Choroid plexus epithelial cell (primary cell): ENCODE results near the gene TSPEAR.

Source experiments
- DNase-seq: peaks from one replicate; pipeline ENCODE4 v3.0.0-alpha.2; 2010; ENCODE audit warnings: low read depth
- H3K4me3 ChIP-seq: 2 replicates; pipeline ENCODE4 v1.5.1; 2011; ENCODE audit warnings: low read depth, mild to moderate bottlenecking, control low read depth, low read length, moderate library complexity
- CTCF ChIP-seq: conservative IDR thresholded peaks from 2 replicates; pipeline ENCODE4 v1.5.1; 2011; ENCODE audit warnings: low read depth, mild to moderate bottlenecking, control low read depth, inconsistent platforms, low read length, moderate library complexity

TSPEAR gene

DNA sequence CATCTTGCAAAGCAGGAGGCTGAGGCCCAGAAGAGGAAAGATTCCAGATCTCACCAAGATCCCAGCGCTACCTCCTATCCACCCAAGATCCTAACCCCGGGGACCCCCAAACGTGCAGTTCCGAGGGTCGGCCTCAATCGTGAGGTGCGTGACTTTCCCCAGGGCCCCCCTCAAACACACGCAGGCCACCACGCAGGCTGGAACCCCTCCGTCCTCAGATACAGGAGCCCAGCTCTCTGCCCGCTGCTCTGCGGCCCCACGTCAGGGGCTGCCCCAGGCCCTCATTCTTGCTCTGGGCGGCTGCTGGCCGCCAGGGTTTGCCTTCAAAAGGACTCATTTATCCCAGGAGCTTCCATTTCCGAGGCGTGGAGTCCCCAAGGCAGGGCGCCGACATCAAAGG, 211.3 kb downstream of the TSPEAR start:
- no peak for DNase-seq
- H3K4me3 ChIP-seq, result no peak overlapping the region
- no peak for TF ChIP-seq CTCF

GRCh38 chr21:44499631-44500030, 211.7 kb downstream of the TSPEAR start:
- no peak overlapping the region for H3K4me3 ChIP-seq
- no peak for TF ChIP-seq CTCF
- no peak for DNase-seq

DNA sequence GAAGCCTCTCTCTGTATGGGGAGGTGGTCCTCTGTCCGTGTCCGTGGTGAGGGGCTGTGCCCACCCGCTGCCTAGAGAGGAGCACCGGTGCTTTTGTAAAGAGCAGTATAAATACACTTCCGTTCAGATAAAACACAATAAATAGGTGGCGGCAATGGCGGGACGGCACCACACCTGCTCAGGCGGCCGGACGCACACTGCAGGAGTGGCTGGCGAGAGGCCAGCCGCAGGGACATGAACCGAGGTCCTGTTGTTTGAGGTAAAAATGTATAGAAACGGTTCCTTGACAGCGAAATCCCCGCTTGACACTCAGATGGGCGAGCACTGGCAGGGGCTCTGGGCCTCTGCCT, 212.2 kb downstream of the TSPEAR start:
- no peak overlapping the region for H3K4me3 ChIP-seq
- no peak for TF ChIP-seq CTCF
- no peak for DNase-seq

DNA sequence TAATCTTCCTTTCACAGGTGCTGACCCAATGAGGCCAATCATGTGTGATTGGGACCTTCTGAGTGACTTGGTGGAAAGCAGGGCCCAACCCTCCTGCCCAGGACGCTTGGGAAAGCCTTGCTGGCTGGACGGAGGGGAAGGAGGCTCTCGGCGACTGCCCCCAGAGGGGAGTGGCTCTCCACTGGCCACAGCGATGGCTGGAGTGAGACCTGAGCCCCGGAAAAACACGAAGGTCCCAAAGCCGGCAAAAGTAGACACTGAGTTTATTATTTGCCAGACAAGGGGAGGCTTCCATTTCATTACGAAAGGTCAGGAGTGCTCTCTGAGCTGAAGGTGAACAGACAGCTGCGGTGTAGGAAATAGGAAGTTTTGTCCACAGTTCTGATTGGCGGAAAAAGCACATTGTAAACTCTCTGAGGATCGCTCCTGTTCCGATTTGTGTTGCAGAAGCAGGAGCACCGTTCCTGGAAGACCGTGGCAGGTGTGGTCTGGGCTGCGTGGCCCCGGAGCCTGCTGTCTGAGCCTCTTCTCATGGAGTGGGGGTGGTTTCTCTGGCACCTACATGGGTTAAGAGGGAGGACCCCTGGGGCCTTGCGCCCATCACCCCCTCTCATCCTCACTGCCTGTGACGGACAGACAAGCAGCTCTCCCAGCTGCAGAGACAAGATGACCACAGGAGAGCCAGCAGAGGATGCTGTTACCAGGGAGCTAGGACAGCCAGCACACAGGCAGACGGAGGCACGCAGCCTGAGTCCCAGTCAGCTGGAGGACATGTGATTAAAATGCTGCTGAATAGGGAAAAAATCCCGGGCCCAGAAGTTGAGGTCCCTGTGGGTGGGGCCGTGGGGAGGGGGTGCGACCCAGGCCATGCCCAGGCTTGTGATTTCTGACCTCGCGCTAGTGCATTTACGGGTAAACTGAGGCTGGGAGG, 212.8 kb downstream of the TSPEAR start:
- no peak overlapping the region for H3K4me3 ChIP-seq
- no peak for TF ChIP-seq CTCF
- DNase-seq, result no peak

GRCh38 chr21:44497703-44498126, 213.7 kb downstream of the TSPEAR start:
- H3K4me3 ChIP-seq, result no peak overlapping the region
- TF ChIP-seq CTCF, result no peak
- no peak for DNase-seq

- DNase-seq, result no peak
- TF ChIP-seq CTCF, result no peak
- H3K4me3 ChIP-seq, result no peak overlapping the region
Observed at GRCh38 chr21:44496564-44497550, 214.5 kb downstream of the TSPEAR start.
